ENCODE measurements around the gene LAMA3.

DNA sequence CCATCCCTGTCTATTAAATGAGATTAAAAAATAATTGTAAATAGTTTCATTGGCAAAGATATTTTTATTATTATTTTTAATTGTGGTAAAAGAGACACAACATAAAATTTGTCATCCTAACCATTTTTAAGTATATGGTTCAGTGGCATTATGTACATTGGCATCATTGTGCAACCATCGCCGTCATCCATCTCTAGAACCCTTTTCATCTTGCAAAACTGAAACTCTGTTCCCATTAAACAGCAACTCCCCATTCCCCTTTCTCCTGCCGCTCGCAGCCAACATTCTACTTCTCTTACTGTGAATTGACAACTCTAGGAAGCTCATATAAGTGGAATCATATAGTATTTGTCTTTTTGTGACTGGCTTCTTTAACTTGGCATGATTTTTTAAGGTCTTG lies 25.3 kb downstream of the LAMA3 start:
- TF ChIP-seq, protein P1, sequence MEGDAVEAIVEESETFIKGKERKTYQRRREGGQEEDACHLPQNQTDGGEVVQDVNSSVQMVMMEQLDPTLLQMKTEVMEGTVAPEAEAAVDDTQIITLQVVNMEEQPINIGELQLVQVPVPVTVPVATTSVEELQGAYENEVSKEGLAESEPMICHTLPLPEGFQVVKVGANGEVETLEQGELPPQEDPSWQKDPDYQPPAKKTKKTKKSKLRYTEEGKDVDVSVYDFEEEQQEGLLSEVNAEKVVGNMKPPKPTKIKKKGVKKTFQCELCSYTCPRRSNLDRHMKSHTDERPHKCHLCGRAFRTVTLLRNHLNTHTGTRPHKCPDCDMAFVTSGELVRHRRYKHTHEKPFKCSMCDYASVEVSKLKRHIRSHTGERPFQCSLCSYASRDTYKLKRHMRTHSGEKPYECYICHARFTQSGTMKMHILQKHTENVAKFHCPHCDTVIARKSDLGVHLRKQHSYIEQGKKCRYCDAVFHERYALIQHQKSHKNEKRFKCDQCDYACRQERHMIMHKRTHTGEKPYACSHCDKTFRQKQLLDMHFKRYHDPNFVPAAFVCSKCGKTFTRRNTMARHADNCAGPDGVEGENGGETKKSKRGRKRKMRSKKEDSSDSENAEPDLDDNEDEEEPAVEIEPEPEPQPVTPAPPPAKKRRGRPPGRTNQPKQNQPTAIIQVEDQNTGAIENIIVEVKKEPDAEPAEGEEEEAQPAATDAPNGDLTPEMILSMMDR (conservative IDR thresholded peaks at IDR 0.05), result no peak
- TF ChIP-seq ZFX (IDR thresholded peaks at IDR 0.05), result no peak

Measured in C4-2B (cell line).